GM18498 (cell line): ENCODE data around the gene NDST3.
"Not testable (repeated sequence)": the region's sequence is repeated elsewhere in the genome, so short reads cannot be mapped to it uniquely, and the experiment has no call there.

Experiments used
- ATAC-seq: cut with Tn5 transposase; IDR thresholded peaks from one replicate; pipeline ENCODE4 v1.9.1; 2021; ENCODE audit warnings: mild to moderate bottlenecking, moderate library complexity; ENCODE audit not compliant: unreplicated experiment

The NDST3 gene

DNA sequence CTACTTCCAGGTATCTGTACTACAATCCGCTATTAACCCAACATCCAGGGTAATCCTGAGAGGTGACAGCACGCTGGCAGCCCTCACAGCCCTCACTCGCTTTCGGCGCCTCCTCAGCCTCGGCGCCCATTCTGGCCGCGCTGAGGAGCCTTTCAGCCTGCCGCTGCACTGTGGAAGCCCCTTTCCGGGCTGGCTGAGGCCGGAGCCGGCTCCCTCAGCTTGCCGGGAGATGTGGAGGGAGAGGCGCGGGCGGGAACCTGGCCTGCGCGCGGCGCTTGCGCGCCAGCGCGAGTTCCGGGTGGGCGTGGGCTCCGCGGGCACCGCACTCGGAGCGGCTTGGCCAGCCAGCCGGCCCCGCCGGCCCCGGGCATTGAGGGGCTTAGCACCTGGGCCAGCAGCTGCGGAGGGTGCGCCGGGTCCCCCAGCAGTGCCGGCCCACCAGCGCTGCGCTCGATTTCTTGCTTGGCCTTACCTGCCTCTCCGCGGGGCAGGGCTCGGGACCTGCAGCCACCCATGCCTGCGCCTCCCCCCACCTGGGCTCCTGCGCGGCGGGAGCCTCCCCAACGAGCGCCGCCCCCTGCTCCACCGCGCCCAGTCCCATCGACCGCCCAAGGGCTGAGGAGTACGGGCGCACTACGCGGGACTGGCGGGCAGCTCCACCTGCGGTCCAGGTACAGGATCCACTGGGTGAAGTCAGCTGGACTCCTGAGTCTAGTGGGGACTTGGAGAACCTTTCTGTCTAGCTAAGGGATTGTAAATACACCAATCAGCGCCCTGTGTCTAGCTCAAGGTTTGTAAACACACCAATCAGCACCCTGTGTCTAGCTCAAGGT lies 231.2 kb downstream of the NDST3 start:
- ATAC-seq: no peak

DNA sequence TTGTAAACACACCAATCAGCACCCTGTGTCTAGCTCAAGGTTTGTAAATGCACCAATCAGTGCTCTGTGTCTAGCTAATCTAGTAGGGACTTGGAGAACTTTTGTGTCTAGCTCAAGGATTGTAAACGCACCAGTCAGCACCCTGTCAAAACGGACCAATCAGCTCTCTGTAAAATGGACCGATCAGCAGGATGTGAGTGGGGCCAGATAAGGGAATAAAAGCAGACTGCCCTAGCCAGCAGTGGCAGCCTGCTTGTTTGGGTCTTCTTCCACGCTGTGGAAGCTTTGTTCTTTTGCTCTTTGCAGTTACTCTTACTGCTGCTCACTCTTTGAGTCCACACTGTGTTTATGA lies 231.8 kb downstream of the NDST3 start:
- not testable (repeated sequence) for ATAC-seq

DNA sequence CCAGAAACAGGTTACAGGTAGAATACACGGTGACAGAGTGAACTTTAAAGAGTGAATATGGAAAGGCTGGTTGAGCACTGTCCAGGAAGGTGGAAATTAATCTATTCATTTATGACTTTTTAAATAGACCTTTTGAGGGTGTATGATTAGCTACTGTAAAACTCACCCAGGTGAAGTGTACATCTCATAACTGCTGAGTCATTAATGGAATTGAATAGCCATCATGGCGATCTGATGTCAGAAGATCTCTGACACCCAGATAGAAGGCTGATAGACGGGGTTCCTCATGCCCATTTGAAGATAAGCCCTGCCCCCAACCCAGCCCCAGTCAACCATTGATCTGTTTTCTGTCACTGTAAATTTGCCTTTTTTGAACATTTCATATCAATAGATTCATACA lies 234.5 kb downstream of the NDST3 start:
- no peak for ATAC-seq

DNA sequence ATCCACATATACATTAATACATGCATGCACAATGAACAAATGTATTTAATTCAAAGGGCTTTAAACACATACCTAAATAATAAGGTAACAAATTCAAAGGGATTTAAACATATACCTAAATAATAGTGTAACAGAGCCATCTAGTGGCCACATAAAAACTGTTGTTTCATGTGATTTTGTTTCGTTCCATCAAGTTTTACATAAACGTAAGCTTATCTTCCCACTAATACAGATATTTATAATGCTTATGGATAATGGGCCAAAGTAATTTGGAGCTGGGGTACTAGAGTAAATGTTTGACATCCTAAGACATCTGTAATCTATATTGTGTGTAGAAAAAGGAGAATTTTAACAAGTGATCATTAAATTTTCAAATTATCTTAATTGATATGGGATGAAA lies 236.2 kb downstream of the NDST3 start:
- peak; percentile 43 for ATAC-seq

DNA sequence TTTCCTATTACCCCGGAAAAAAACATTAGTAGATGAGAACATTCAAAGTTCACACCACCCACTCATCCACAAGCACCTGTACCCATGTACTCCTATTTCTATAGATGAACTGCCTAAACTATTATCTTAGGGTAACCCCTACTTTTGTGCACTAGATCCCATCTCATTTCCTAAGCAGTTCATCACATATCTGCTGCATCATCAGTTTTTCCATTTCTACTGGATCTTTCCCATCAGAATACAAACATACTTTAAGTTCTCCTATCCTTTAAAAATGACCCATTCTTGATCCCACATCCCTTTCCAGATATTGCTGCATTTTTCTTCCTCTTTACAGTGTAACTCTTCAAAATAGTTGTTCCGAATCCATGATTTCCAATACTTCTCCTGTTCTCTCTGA lies 237.5 kb downstream of the NDST3 start:
- no peak for ATAC-seq

DNA sequence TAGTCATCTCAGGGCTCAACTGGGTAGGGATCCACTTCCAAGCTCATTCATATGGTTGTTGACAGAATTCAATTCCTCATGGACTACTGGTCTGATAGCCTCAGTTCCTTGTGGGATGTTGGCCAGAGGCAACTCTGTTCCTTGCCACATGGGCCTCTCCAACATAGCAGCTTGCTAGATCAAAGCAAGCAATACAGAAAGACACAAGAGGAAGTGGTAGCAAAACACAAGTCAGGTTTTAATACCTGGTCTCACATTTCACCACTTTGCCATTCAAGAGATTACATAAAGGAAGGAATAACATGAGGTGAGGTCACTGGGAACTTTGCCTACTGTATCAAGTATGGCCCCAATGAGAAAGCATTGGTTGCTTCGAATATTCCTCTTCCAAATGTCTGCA lies 239.4 kb downstream of the NDST3 start:
- ATAC-seq: no peak

DNA sequence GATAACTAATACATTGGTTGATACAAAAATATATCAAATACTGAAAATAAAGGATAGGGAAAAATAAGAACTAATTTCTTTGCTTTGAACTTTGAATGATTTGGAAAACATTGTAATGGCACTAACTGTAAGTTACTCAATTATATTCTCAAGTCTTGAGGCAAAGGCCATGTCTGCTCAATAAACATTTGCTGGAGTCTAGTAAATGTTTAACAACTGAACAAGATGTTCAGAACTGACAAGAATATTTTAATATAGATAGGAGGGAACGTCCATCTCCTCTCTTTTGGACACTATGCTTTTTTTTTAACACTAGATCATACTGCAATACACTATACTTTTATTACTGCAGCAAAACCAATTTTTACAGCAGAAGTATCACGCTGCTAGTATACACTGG lies 242.3 kb downstream of the NDST3 start:
- ATAC-seq: no peak

DNA sequence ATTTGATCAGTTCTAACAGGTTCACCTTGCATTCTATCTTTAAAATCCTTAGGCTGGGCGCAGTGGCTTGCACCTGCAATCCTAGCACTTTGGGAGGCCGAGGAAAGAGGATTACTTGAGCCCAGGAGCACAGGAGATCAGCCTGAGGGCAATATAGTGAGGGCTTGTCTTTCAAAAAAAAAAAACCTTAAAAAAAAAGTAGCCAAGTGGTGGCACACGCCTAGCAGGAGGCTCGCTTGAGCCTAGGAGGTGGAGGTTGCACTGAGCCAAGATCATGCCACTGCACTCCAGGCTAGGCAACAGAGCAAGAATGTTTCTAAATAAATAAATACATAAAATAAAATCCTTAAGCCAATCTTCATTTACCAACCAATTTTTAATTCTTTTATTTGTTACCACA lies 243.0 kb downstream of the NDST3 start:
- ATAC-seq: no peak

DNA sequence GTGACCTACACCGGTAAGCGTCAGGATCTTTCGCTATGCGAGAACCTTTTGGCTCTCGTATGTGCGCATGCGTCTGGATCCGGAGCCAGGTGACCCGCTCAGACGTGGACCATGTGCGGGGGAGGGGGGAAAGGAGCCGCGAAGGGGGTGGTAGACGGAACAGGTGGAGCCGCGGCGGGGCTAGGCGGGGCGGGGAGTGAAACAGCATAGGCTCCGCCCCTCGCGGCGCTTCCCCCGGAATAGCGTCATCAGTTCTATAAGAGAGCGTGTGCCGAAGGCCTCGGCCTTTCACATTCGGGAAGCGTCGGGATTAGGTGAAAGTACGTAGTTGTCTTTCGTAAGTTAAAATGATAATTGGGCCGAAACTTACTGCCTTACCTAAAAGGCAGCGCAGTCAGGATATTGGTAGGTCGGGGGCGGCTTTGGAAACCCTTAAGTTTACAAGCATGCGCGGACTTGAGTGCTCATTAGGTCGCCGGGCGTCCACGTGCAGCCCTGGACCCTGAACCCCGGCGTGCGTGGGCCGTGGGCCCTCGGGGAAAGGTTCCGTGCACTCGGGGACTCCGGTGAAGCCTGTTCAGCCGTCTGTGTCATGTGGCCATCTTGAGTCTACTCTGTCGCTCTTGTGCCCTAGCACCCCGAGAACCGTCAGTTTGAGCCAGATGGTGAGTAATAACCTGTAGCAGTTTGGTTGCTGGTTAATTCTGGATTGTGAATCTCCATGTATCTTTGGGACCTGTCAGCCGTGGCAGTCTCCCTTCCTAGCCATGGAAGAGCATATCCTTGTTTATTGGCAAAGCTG lies 244.4 kb downstream of the NDST3 start:
- peak; percentile 88 for ATAC-seq

DNA sequence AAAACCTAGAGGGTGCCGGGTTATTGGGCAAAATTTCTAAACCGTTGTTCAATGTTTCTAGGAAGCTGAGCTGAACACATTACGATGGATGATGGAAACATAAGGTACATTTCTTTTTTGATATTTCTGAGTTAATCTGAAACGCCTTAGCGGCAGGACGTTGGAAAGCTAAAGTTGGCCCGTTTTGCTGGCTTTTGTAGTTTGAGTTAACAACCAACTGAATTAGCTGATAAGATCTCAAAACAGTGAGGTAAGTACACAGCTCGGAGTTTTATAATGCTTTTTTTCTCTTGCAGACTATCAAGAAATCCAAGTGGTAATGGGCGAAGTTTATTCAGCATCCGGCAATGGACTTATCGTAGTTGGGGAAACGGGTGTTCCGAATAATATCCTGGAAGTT lies 245.0 kb downstream of the NDST3 start:
- no peak for ATAC-seq

DNA sequence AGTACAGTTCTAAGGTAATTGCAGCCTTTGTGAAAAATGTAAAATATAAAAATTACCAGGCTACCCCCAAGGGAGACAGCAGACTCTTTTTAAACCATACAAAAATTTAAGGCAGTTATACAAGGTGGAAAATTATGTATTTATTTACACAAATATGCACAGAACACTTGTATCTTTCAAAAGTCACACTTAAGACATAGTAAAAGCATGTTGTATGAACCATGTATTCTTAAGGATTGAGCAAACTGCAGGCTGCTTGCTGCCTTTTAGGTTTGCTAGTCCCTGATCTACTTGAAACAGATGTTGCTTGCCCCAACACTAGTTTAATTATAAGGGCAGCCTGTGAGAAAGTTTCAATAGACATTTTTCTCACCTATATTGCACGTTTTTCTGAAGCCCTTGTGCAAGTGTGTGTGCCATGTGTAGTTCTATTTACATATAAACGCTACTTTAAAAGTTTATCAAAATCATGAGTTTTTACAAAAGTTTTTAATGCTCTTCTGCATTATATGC lies 245.7 kb downstream of the NDST3 start:
- no peak for ATAC-seq

DNA sequence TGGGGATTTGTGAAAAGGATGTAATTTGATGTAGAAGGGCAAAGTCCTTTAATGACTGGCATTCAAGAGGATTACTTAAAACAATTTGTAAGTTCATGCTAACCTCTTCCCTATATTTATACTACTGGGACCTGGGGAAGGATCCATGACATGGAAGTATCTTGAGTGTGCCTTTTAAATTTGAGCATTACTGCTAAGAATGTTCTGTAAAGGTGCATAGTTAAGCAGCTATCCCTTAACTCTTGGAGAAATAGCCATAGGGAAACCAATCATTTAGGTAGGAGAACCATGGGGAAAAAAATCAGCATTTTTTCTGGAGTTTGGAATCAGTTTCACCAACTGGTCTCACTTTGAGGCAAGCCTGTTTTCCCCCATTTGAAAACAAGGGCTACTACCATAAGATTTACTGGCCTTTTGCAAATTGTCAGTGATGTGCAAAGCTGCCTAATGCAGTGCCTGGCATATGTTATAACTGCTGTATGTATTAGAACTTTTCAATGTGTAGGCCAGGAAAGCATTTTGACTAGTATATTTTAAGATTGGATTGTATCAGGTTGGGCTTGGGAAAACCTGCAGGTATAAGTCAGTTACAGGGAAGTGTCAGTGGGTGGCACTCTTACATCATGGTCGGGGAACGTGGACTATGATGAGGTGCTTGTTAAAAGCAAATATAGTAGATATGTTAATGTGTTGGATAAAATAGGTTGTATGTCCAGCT lies 246.4 kb downstream of the NDST3 start:
- ATAC-seq: peak; percentile 19

DNA sequence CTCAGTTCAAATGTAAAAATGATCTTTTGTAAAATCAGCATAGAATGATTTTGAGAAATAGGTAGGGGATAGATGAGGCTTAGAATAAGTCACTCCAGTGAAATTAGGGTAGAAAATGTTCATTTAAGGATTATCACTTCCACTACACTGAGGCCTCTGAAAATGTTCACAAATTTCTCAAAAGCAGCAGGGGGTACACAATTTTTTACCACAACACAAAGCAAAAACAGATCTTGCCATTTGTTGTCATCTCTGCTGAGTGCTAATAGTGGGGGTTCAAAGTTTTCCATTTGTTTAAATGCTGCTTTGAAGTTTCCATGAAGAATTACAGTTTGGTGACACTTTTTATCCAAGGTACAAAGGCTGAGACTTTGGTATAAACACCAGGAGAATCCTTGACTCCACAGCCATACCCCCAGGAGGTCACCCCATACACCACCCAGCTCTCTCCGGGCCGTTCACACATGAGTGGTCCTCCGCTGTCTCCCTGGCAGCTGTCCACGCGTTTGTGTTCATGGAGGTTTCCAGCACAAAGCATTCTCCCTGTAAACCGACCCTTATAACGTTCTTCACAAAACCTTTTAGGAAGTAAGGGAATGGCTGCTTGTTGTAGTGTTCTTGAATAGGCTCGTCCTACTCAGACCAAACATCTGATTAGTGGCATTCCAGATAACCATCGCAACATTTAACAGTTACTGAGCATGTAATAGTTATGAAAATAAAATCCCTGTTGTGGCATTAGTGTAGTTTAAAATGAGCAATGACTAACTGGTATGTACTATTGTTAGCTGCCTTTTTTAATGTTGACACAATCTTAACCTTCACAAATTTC lies 247.5 kb downstream of the NDST3 start:
- ATAC-seq: no peak

DNA sequence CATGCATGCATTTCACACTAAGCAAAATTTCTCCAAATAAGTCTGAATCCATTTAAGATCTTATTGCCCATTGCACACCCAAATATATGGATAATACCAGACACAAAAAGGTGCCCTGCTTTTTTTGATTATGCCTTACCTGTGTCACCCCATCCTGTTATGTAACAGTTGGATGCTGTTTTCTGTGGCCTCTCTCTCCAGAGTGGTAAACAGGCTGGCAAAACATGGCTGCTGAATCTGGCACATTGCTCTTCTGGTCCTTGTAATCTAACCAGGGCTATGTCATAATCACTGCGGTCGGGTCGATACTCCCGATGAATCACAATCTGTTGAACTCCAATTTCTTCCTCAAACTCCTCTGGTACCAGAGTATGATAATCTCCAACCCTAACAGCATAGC lies 248.4 kb downstream of the NDST3 start:
- ATAC-seq: no peak

DNA sequence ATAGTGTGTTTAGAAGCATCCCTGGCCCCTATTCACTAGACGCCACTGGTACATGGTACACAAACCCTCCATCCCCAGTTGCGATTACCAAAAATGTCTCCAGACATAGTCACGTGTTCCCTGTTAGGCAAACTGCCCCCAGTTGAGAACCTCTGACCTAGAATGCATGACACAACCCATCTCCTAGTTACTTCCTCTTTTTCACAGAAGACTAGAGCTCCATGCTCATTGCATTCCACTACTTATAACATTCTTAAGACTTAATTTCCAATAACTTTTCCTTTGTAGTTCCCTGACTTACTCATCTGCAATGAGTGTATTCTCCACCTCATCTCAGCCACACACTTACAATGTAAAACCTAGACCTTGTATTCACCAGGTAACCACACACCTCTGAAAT lies 249.9 kb downstream of the NDST3 start:
- peak; percentile 56 for ATAC-seq

DNA sequence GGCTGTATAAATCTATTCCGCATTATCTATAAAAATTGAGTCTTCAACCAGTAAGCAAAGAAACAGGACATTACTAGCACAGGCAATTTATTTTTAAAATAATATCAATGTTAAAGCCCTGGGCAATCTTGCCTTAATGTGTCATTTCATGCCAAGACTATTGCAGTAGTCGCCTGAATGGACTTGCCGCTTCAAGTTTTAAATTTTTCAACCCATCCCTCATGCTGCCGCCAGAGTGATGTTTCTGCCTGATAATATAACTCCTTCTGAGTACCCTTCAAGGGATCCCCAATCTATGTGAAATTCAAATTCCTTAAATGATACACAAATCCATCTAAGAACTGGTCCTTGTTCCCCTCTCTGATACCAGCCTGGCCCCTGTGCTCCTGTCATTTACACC lies 251.6 kb downstream of the NDST3 start:
- ATAC-seq: no peak

DNA sequence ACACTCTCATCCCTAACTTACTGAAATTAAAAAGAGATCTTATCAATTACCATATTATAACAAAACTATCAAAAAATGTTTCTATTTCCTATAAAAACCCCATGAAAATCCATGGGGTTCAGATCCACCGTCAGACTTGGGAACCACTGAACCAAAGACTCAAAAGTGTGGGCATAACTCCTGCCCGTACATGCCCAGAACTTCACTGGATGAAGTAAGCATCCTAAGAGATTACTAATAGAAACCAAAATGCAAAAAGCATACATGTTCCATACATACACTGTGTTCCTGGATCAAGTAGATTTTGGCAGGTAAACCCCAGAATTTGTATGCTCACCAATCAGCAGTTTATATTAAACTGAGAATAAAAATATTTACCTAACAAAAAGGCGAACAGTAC lies 252.4 kb downstream of the NDST3 start:
- ATAC-seq: no peak

DNA sequence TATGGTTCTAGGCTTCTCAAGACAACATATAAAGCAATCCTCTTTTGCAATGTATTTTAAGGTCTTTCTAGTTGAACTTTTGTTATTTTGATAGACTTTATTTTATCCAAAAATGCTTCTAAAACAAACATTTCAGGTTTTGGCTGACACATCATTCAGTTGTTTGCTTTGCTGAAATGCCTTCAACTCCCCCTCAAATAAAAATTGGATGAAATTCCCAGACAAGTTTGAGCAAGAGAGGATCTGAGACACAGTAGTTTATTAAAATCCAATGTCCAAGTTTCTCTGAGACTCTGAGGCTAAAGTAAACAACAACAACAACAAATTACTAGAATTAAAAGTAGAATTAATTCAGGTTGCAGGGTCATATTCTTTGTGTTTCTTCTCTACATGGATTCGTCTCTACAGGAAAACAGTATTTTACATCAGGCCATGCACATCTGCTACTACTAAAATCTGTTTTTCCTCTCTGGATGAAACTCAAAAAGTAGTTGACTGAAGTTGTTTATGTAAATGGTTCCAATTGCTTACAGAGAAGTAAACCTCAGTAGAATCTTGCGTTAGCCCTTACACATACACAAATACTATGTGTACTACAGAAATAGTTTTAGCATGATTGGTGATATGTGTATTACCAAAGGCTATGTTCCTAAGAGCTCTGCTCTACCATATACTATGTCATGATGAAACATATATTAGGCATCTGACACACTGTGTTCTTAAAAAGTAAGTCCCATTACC lies 253.6 kb downstream of the NDST3 start:
- ATAC-seq: no peak

DNA sequence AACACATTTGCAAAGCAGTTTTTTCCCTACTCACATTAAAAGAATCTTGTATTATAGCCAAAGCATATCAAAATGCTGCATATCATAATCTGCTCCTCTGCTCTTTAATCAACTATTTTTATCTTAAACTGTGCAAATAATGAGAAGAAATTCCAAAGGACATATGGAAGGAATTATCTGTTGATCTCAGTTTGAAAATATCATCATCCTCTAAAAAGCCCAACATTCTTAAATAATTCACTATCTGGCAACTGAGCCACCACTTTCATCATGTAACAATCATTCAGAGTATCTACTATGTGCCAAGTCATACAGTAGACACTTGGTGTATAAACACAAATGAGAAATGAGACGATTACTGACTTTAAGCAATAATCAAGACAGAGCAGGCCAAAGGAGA lies 255.5 kb downstream of the NDST3 start:
- no peak for ATAC-seq

DNA sequence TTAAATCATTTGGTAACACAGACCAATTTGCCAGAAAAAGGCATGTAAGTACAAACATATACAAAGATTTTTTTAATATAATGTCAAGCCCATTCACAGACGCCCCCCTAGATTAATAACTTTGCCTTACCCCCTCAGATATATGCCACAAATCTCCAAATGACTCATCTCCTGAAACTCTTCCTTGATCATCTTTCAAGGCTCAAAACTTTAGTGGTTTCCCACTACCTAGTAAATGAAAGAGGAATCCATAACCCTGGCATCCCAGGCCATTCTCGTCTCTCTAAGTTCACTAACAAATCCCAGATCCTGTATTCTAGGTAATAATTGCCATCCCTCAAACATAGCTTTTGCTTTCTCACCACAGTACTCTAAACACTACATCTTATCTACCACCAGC lies 256.7 kb downstream of the NDST3 start:
- ATAC-seq: no peak
